A549 treated with DMSO at 1 μM for 4 hours (cell line): Measurements from ENCODE around the gene EBF4. TPM values are rescaled to one million over a fixed set of nuclear protein-coding genes. Genes with fewer than 3 reads are reported as not detected.

Experiments used
- total RNA-seq: library from RNA; stranded (reverse); fragments of 200-300 nt; extraction: Qiagen RNA extraction; gene quantifications from 5 replicates; pipeline ENCODE4 v1.2.3, GENCODE V29; 2022; ENCODE audit warnings: low read depth

EBF4 gene
- 1.8 to 3.5 TPM (median 2.6 TPM) in 5 replicates for total RNA-seq

GRCh38 chr20:2692036-2692885 is at the start of gene EBF4:
EBF4 (plus strand) TSS chr20:2692780; CDS start chr20:2693646, 866 bp downstream.

GRCh38 chr20:2651772-2652723 is 40.5 kb upstream of the EBF4 start, which contains the start of gene NOP56:
NOP56 (plus strand) TSS chr20:2652632; CDS start chr20:2652661, 29 bp downstream.

GRCh38 chr20:2663887-2664719 is 28.5 kb upstream of the EBF4 start, which contains the start of gene IDH3B:
IDH3B (minus strand) TSS chr20:2664216; CDS start chr20:2664188, 28 bp downstream.

GRCh38 chr20:2800521-2801285 is 108.1 kb downstream of the EBF4 start, which contains the start of gene CPXM1:
CPXM1 (minus strand) TSS chr20:2800627; CDS start chr20:2800572, 55 bp downstream.

Other genes starting within 250 kb of the EBF4 start
- 932 to 1,046 TPM (median 968 TPM) in 5 replicates for gene SNRPB, start 222.0 kb upstream of the EBF4 start, total RNA-seq
- 12.7 to 17.9 TPM (median 15.2 TPM) in 5 replicates for gene ZNF343, start 183.9 kb upstream of the EBF4 start, total RNA-seq
- not detected in 5 replicates for gene TMC2, start 156.2 kb upstream of the EBF4 start, total RNA-seq
- gene NOP56, start 40.1 kb upstream of the EBF4 start, total RNA-seq = 599 to 673 TPM (median 643 TPM) in 5 replicates
- gene IDH3B, start 28.6 kb upstream of the EBF4 start, total RNA-seq = 121 to 136 TPM (median 134 TPM) in 5 replicates
- gene CPXM1, start 107.8 kb downstream of the EBF4 start, total RNA-seq = not detected in 5 replicates
- 0.23 to 0.62 TPM (median 0.49 TPM) in 4 of 5 replicates, not detected in the other for gene C20orf141, start 122.2 kb downstream of the EBF4 start, total RNA-seq
- gene TMEM239, start 123.6 kb downstream of the EBF4 start, total RNA-seq = not detected in 5 replicates
- 20.9 to 30.2 TPM (median 28.9 TPM) in 5 replicates for gene PCED1A, start 147.9 kb downstream of the EBF4 start, total RNA-seq
- 25.5 to 35.6 TPM (median 35.2 TPM) in 5 replicates for gene VPS16, start 148.0 kb downstream of the EBF4 start, total RNA-seq
- gene PTPRA, start 180.7 kb downstream of the EBF4 start, total RNA-seq = 31.2 to 39.3 TPM (median 38.3 TPM) in 5 replicates